Skeletal muscle cell (primary cell): ENCODE measurements around the gene LRG1.
A peak's percentile ranks its signal among the peaks of the same experiment; 100 is the strongest.
"Not testable (repeated sequence)": the region's sequence is repeated elsewhere in the genome, so short reads cannot be mapped to it uniquely, and the experiment has no call there.

Experiments
- DNase-seq: peaks from one replicate; pipeline ENCODE4 v3.0.0-alpha.2; 2010; ENCODE audit warnings: low read depth
- H3K4me3 ChIP-seq: 2 replicates; pipeline ENCODE4 v1.5.1; 2011; ENCODE audit warnings: low read depth, mild to moderate bottlenecking, control low read depth, low read length, moderate library complexity

The LRG1 gene

DNA sequence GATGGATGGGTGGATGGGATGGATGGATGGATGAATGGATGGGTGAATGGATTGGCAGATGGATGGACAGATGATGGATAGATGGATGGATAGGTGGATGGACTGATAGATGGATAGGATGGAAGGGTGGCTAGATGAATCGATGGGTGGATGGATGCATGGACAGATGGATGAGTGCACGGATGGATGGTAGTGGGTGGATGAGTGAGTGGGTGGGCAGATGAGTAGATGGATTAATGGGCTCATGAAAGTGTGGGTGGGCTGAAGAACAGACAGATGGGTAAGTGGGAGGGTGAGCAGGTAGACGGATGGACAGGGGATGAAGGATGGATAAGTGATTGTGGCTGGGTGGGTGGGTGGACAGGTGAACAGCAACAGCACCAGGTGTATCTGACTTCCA lies 13.9 kb upstream of the LRG1 start:
- no peak overlapping the region for H3K4me3 ChIP-seq
- no peak for DNase-seq

DNA sequence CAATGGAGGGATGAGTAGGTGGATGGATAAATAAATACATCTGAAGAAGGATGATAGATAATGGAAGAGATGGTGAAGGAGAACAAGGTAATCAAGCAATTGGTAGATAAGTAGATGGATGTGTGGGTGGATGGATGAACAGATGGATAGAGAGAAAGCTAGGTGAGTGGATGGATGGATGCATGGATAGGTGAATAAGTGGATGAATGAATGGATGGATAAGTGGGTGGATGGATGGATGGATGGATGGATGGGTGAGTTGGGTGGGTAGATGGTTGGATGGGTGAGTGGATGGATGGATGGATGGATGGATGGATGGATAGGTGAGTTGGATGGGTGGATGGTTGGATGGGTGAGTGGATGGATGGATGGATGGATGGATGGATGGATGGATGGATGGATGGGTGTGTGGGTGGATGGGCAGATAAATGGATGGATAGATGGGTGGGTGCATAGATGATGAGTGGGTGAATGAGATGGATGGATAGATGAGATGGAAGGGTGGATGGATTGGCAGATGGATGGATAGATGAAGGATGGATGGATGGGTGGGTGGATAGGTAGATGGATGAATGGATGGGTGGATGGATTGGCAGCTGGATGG lies 13.4 kb upstream of the LRG1 start:
- no peak for DNase-seq
- no peak overlapping the region for H3K4me3 ChIP-seq

DNA sequence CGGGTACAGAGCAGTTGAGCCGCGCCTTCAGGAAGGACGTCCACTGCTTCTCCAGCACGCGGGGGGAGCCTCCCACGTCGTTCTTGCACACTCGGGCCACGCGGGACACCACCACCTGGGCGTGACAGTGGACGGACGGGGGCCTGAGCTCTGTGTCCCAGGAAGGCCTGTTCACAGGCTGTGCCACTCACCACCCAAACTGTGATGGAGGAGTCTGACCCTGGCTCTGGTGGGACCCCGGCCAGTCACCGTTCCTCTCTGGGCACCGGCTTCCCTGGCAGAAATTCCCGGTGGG lies 12.6 kb upstream of the LRG1 start:
- no peak overlapping the region for H3K4me3 ChIP-seq
- DNase-seq, result no peak

DNA sequence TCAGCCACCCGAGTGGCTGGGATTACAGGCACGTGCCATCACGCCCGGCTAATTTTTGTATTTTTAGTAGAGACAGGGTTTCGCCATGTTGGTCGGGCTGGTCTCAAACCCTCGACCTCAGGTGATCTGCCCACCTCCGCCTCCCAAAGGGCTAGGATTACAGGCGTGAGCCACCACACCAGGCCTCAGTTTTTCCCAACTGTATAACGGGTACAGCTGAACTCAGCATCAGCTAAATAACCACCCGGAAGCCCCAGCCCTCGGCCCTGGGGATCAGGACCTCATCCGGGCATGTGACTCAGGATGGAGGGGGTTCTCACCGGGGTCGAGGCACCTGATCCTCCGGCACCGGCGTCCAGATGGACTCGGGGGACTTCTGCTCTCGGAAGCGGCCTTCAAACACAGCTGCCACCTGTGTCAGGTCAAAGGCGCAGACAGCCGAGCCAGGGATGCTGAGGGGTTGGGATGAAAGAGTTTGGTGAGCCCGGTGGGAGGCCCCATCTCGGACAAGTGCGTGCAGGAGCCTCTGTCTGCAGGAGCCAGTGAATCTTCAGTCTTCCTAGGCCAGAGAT lies 10.7 kb upstream of the LRG1 start:
- no peak overlapping the region for H3K4me3 ChIP-seq
- DNase-seq, result no peak

DNA sequence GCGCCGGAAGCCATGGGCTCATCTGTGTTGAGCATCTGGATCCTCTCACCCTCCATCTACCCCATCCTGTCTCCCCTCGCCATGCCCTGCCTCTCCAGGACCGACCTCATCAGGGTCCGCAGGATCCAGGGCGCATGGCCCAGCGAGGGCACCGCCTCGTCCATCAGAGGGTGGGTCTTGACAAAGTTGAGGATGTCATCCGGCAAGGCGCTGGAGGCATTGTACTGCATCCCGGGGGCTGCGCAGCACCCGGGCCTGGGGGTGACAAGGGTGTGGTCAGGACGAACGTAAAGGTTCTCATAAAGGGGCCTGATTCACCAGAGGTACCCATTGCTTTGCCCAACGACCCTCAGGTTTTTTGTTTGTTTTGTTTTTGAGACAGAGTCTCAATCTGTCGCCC lies 10.2 kb upstream of the LRG1 start:
- no peak overlapping the region for H3K4me3 ChIP-seq
- DNase-seq, result no peak

DNA sequence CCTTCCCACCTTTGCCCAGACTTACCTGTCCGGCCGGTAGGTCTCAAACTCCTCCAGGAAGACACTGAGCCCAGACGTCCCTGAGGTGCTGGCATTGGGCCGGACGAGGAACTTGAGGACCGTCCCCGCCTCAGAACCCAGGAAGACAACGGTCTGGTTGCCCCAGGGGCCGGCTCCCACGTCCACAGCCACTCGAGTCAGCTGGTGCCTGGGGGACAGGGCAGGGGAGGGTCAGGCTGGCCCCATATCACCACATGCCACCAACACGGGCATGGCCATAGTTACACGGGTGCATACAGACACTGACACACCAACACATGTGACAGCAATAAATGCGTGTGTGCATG lies 8.4 kb upstream of the LRG1 start:
- no peak for DNase-seq
- H3K4me3 ChIP-seq, result no peak overlapping the region

DNA sequence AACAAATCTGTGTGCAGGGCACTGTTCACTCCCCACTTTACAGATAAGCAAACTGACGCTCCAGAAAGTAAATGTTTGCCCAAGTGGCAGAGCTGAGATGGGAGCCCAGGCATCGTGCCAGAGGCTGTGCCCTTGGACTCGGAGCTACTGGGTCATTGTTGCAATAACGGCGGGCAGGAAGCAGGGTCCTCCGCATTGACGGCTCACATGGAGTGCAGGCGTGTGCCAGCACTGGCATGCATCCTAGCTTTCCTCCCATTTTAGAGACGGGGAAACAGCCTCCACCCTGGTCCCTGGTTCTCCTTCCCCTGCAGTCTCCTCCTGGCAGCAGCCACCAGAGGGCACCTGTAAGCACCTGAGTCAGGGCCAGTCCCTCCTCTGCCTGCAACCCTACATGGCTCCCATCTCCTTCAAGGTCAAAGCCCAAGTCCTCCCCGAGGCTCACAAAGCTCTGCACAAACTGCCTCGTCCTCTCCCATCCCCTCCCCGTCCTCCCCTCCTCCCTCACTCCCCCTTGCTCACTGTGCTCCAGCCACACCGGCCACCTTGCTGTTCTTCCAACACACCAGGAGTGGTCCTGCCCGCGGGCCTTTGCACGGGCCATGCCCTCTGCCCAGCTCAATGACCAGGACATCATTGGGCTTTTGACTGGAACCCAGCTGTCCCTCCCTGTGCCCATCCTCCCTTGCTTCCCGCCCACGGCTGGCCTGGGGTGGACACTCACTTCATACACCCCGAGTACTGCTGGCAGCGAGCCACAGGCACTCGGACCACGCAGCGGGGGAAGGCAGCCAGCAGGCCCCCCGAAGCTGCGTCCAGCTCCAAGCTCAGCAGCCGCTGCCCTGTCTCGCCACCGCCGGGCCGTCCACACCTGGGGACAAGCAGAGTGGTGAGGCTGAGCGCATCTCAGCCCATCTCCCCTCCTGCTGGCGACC lies 7.7 kb upstream of the LRG1 start:
- DNase-seq, result no peak
- H3K4me3 ChIP-seq, result no peak overlapping the region

DNA sequence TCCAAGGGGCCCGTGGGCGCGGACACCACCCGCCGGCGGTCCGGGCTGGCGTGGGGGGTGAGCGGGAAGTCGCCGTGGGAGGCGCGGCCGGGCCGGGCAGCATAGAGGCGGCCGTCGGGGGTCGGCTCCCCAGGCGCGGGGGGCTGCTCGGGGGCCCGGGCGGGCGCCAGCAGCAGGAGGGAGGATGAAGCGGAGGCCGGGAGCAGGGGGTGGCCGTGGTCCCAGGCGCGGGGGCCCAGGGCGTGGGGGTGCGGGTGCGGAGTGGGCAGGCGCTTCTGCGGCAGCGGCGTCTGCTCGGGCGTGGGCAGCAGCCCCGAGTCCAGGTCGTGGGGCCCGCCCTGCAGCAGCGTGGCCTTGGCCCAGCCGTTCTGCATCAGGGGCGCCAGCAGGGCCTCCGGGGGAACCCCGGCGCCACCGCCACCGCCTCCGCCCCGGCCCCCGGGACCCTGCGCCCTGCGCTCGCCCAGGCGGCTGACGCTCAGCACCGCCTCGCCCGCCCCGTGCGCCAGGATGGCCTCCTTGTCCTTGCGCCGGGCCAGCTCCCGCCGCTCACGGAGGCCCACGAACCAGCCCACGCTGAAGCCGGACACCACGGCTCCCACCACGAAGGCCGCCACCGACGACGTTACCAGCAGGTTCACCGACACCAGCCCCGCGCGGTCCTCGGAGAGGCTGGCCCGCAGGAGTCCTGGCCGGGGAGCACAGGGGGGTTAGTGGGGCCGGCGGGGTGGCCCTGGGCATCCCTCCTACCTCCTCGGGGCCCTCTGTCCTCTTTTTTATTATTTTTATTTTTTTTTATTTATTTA lies 4.2 kb upstream of the LRG1 start:
- DNase-seq, result no peak
- H3K4me3 ChIP-seq, result no peak overlapping the region

DNA sequence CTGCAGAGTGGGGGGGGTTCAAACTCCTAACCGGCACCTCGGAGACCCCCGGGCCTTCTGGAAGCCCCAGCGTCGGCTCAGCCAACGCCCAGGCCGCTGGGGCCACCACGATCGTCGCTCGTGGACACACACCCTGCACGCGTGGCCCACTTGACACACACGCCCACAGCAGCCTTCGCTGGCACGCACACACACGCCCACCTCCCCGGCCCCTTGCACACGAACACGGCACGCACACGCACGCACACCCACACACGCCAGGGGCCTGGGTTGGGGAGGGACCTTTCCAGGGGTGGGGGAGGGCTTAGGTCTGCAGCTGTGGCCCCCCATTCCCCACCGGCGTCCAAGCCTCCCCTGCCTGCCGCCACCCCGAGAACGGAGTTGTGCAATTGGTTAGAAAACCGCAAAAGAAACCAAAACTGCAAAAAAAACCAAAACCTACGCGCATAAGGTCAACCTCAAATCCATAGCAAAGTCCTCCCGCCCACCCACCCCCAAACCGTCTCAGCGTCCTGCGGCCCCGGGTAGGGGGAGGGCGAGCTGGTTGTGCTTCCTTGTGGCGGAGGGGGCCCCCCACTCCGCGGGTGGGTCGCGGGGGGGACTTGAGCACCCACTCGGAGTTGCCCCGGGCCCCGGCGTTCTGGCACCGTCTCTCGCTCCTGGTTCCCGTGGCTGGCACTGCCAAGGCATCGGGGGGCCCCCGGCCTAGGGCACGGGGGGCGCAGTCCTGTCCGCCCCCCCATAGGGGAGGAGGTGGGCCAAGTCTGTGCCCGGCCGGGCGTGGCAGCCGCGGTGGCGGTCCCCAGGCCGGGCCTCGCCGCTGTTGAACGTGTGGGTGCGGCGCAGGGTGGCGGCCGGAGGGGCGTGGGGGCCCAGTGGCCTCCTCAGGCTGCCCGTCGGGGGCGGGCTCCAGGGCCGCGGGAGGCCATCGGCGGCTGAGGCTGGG lies 3.3 kb upstream of the LRG1 start:
- no peak overlapping the region for H3K4me3 ChIP-seq
- no peak for DNase-seq

DNA sequence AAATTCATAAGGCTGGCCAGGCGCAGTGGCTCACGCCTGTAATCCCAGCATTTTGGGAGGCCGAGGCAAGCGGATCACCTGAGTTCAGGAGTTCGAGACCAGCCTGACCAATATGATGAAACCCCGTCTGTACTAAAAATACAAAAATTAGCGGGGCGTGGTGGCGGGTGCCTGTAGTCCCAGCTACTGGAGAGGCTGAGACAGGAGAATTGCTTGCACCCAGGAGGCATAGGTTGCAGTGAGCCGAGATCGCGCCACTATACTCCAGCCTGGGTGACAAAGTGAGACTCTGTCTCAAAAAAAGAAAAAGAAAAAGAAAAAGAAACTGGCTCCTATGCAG lies 1.9 kb upstream of the LRG1 start:
- not testable (repeated sequence) for H3K4me3 ChIP-seq, DNase-seq

DNA sequence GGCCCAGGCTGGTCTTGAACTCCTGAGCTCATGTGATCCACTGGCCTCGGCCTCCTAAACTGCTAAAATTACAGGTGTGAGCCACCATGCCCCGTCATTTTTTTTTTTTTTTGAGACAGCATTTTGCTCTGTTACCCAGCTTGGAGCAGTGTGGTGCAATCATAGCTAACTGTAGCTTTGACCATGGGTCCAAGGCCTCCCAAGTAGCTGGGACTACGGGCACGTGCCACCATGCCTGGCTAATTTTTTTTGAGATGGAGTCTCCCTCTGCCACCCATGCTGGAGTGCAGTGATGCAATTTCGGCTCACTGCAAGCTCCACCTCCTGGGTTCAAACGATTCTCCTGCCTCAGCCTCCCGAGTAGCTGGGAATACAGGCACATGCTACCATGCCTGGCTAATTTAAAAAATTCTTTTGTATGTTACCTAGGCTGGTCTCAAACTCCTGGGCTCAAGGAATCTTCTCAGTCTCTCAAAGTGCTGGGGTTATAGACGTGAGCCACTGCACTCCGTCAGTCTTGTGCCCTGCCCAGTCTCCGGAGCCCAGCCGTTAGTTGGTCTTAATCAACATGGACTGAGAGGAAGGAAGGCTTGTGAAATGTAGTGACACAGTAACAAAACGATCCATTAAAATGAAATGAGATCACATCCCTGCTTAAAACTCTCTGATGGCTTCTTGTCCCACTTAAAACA lies 1.4 kb upstream of the LRG1 start:
- H3K4me3 ChIP-seq, result no peak overlapping the region
- DNase-seq, result no peak

DNA sequence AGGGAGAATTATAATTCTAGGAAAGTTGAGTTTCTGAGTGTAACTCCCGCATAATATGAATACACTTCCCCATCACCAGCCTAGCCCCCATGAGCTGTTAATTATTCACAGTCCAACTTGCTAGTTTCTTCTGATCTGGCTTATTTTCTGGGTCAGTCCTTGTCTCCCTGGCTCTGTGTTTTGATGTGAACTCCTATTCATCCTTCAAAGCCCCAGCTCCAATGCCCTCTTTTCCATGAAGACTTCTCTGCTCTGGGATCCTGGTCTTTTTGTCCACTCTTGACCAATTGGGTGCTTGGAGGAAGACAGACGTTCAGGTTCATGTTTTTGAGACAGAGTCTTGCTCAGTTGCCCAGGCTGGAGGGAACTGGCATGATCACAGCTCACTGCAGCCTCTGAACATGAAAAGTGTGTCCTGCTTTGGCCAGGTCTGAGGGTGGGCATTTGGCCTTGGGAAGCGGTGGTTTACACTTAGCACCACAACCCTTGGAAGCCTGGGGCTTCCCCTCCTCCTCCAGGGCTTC lies 605 bp downstream of the LRG1 start:
- DNase-seq, result no peak
- H3K4me3 ChIP-seq, result no peak overlapping the region

DNA sequence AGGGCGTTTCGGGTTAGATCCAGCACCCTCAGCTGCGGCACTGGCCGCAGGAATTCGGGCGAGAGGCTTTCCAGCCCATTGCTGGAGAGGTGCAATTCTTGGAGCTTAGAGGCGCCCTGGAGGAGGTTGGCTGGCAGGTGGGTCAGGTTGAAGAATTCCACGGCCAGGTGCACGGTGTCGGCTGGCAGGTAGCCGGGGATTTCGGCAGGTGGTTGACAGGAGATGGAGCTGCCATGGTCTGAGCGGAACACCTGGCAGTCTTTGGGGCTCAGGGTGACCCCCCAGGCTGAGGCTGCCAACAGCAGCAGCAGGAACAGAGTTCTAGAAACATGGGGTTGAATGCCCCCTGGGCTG lies 1.3 kb downstream of the LRG1 start:
- no peak overlapping the region for H3K4me3 ChIP-seq
- DNase-seq, result no peak

DNA sequence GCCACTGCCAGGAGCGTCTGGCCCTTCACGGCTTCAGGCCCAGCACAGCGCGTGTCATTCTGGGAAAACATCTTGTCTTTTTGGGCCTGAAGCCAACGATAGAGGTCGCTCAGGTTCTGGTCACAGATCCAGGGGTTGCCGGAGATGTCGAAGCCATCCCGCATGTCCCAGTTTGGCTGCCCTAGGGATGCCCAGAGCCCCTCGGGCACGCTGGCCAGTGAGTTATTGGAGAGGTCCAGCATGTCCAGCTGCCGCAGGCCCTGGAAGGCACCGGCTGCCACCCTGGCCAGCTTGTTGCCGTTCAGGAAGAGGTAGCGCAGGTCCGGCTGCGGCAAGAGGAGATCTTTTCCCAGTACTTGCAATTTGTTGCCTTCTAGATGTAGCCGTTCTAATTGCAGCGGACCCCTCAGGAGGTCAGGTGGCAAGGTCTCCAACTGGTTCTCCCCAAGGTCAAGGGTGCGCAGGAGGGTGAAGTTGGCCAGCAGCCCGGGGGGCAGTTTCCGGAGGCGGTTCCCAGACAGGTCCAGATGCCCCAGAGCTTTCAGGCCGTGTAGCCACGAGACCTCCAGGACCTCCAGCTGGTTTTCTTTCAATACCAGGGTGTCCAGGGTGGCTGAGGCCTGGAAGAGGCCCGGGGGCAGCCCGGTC lies 1.8 kb downstream of the LRG1 start:
- DNase-seq, result no peak
- H3K4me3 ChIP-seq, result no peak overlapping the region

DNA sequence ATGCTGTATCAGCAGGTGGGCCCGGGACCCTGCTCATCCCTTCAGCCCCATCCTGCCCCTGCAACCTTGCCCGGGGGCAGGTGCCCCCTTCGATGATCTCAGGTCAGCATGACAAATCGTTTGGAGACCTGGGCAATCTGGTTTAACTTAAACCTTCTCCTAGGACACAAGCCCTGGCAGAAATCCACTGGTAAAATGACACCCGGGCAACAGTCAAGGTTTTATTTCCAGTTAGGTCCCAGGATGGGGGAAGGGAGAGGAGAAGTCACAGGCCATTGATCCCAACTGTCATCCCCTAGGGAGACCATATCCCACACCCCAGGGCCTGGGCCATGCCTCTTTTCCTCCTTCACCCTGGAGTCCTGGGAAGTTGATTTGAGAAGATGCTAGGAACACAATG lies 3.0 kb downstream of the LRG1 start:
- H3K4me3 ChIP-seq, result no peak overlapping the region
- no peak for DNase-seq

DNA sequence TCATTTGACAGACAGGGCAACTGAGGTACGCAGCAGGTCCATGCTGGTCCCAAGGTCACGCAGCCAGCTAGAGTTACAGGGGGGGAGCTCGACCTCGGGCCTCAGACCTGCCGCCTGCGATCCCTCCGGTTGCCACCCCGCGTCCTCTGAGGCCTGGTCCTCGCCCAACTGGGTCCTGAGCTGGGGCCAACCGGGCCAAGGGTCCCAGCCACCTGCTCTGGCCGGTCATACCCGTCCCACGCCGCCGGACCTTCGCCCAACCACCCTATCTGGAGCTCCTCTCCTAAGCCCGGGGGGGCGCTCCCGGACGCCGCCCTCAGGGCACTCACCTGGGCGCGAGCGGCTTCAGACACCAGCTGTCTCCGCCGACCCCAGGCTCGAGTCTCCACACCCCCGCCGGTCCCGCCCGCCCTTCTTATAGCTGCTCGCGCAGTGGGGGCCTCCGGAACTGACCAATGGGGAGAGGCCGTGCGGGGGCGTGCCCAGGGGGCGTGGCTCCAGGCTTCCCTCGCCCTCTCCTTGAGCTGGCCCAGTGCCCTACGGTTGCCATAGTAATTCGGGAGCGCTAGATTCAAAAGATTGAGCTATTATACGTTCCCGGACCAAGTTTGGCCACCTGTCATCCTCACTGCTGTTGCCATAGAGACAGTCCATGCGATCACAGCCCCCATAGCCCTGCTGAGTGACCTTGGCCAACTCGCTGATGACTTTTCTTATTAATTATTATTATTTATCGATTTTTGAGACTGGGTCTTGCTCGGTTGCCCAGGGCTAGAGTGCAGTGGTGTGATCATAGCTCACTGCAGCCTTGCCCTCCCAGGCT lies 4.8 kb downstream of the LRG1 start, which contains the start of gene PLIN5:
Gene PLIN5, minus strand, starts transcription at position 389 of the 823 bp plus-strand sequence. CDS start 1,150 bp downstream, outside the sequence.
- DNase-seq, result no peak
- peak within 1 kb of the TSS; percentile 9 for H3K4me3 ChIP-seq

DNA sequence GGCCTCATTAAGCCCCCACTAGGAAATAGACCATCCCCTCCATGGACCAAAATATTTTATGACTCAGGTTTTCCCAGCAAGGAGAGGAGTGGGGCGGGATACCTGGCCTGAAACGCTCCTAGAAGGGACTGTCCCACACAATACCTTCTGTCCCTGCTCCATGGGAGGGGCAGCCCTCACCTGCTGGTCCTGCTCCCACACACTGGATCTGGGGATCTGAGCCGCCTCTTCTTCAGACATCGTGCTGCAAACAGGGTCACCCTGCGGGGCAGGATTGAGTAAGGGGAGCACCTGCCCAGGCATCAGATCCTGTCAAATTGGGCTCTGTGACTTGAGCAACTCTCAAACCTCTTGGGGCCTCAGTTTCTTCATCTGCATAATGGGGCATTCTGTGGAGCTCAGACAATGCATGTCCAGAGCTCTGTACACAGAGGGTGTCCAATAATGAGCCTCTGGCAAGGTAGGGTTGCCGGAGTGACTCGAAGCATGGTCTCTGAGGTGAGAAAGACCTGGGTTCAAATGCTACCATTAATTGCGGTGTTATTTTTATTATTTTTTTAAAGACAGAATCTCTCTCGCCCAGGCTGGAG lies 5.9 kb downstream of the LRG1 start:
- H3K4me3 ChIP-seq, result no peak overlapping the region
- DNase-seq, result no peak
